SK-N-SH (cell line): ENCODE results near the gene MYLK. TPM values are rescaled to one million over a fixed set of nuclear protein-coding genes. Genes with fewer than 3 reads are reported as not detected.

Source experiments
- CTCF ChIP-seq: fragments of 200-600 bp; sonication (generic); IDR thresholded peaks from 2 replicates; pipeline ENCODE4 v1.6.1; 2017; ENCODE audit warnings: antibody characterized with exemption, mild to moderate bottlenecking, moderate library complexity
- ELF1 ChIP-seq: IDR thresholded peaks from 2 replicates; pipeline ENCODE4 v1.4.0; 2012
- EP300 ChIP-seq, 2 experiments: IDR thresholded peaks; 2 replicates each; pipeline versions ENCODE4 v1.4.0 to v1.6.1; 2012; ENCODE audit warnings: borderline replicate concordance in 1 of 2, low read depth in 1 of 2, low read length in 1 of 2
- EZH2phosphoT487 ChIP-seq: fragments of 200-600 bp; sonication (generic); IDR thresholded peaks from 2 replicates; pipeline ENCODE4 v1.6.1; 2017; ENCODE audit warnings: low read depth, mixed run types, mild to moderate bottlenecking, antibody characterized with exemption, moderate library complexity, borderline replicate concordance
- FOXJ3 ChIP-seq: sonication (generic); formaldehyde crosslinking; IDR thresholded peaks from 2 replicates; pipeline ENCODE4 v1.5.1; 2020; ENCODE audit warnings: mild to moderate bottlenecking, missing genetic modification reagents
- FOXM1 ChIP-seq: IDR thresholded peaks from 2 replicates; pipeline ENCODE4 v1.4.0; 2012; ENCODE audit warnings: low read depth, mild to moderate bottlenecking
- JUND ChIP-seq: IDR thresholded peaks from 2 replicates; pipeline ENCODE4 v1.4.0; 2012
- MEF2A ChIP-seq: IDR thresholded peaks from 2 replicates; pipeline ENCODE4 v1.4.0; 2012; ENCODE audit warnings: low read depth, borderline replicate concordance
- MXI1 ChIP-seq: IDR thresholded peaks from 2 replicates; pipeline ENCODE4 v1.6.1; 2012; ENCODE audit warnings: mild to moderate bottlenecking, low read depth, low read length, improper control_type of control experiment
- NRF1 ChIP-seq: IDR thresholded peaks from 2 replicates; pipeline ENCODE4 v1.6.1; 2012; ENCODE audit warnings: low read depth, mild to moderate bottlenecking, low read length
- PBX3 ChIP-seq: IDR thresholded peaks from 2 replicates; pipeline ENCODE4; 2012
- POLR2AphosphoS5 ChIP-seq: IDR thresholded peaks from 2 replicates; pipeline ENCODE4 v1.6.1; 2012; ENCODE audit warnings: low read depth, low read length
- RFX5 ChIP-seq: IDR thresholded peaks from 2 replicates; pipeline ENCODE4 v1.6.1; 2012; ENCODE audit warnings: mild to moderate bottlenecking, improper control_type of control experiment, low read length
- SIN3A ChIP-seq: IDR thresholded peaks from 2 replicates; pipeline ENCODE4 v1.6.1; 2012; ENCODE audit warnings: low read depth, mild to moderate bottlenecking, low read length, moderate library complexity, borderline replicate concordance
- SMC3 ChIP-seq: IDR thresholded peaks from 2 replicates; pipeline ENCODE4 v1.6.1; 2012; ENCODE audit warnings: low read depth, low read length, improper control_type of control experiment
- TAF1 ChIP-seq: IDR thresholded peaks from 2 replicates; pipeline ENCODE4 v1.6.1; 2012; ENCODE audit warnings: low read depth, mild to moderate bottlenecking, low read length, moderate library complexity, borderline replicate concordance
- USF2 ChIP-seq: fragments of 150-350 bp; IDR thresholded peaks from 2 replicates; pipeline ENCODE4 v1.6.1; 2017; ENCODE audit warnings: antibody characterized with exemption, low read length, low read depth, borderline replicate concordance
- YY1 ChIP-seq: IDR thresholded peaks from 2 replicates; pipeline ENCODE4 v1.4.0; 2012; ENCODE audit warnings: low read depth, mild to moderate bottlenecking
- polyA plus RNA-seq, 3 experiments: library from polyadenylated mRNA; depleted of rRNA; stranded (reverse); fragments of >200 nt; gene quantifications; 2 replicates each; pipeline ENCODE4 v1.2.3, GENCODE V29; 2012

The MYLK gene
- polyA plus RNA-seq, 1 of the 3 experiments (the other 2 are of a cell fraction) = 272 TPM

- TF ChIP-seq TAF1 = no peak
- peak; percentile 90 for TF ChIP-seq SMC3
- no peak for TF ChIP-seq SIN3A
- no peak for TF ChIP-seq PBX3
- TF ChIP-seq YY1 = no peak
- no peak for TF ChIP-seq EP300 (IDR thresholded peaks at IDR 0.05; ENCODE audit: borderline replicate concordance in 1 of 2, low read depth in 1 of 2, low read length in 1 of 2)
- TF ChIP-seq FOXM1 = no peak
- no peak for TF ChIP-seq MEF2A
- no peak for TF ChIP-seq POLR2AphosphoS5
- no peak for TF ChIP-seq JUND
- TF ChIP-seq CTCF = peak; percentile 95
- TF ChIP-seq USF2 = no peak
- TF ChIP-seq EZH2phosphoT487 = no peak
- no peak for TF ChIP-seq RFX5
- no peak for TF ChIP-seq NRF1
- no peak for TF ChIP-seq FOXJ3 (CRISPR knock-in tag)
- no peak for TF ChIP-seq MXI1
- no peak for TF ChIP-seq ELF1
These were observed 231.7 kb downstream of the MYLK start (continued) for GRCh38 chr3:123652342-123652984.
